Liver (tissue), 9 donors: ENCODE data around the gene TTC7B. TPM values are rescaled to one million over a fixed set of nuclear protein-coding genes. Genes with fewer than 3 reads are reported as not detected.

Source experiments
- DNase-seq: peaks from one replicate; pipeline ENCODE4 v3.0.0-alpha.2; 2017; ENCODE audit warnings: low spot score
- H3K27ac ChIP-seq, 2 donors: one replicate each; pipeline ENCODE4 v1.7.0; 2013; ENCODE audit warnings: inconsistent platforms in 2 of 2, low read length in 2 of 2, control low read depth in 1 of 2, low read depth in 1 of 2, mild to moderate bottlenecking in 1 of 2
- H3K27me3 ChIP-seq, 4 donors: one replicate each; pipeline versions ENCODE4 v1.6.1 to v1.7.0; 2013; ENCODE audit warnings: low read length in 3 of 4, inconsistent platforms in 1 of 4, mild to moderate bottlenecking in 1 of 4, moderate library complexity in 1 of 4; ENCODE audit not compliant: control insufficient read depth in 4 of 4, insufficient read depth in 4 of 4
- H3K36me3 ChIP-seq, 4 donors: one replicate each; pipeline versions ENCODE4 v1.6.1 to v1.7.0; 2013; ENCODE audit warnings: low read length in 3 of 4, mild to moderate bottlenecking in 3 of 4, low read depth in 1 of 4, moderate library complexity in 1 of 4; ENCODE audit not compliant: control insufficient read depth in 4 of 4, insufficient read depth in 3 of 4
- H3K4me1 ChIP-seq, 4 donors: one replicate each; pipeline versions ENCODE4 v1.6.1 to v1.7.0; 2013; ENCODE audit warnings: low read length in 3 of 4, mild to moderate bottlenecking in 3 of 4, moderate library complexity in 1 of 4; ENCODE audit not compliant: control insufficient read depth in 4 of 4, insufficient read depth in 4 of 4
- H3K4me3 ChIP-seq, 3 donors: one replicate each; pipeline versions ENCODE4 v1.6.1 to v1.7.0; 2013; ENCODE audit warnings: low read length in 3 of 3, control low read depth in 1 of 3, low read depth in 1 of 3, mild to moderate bottlenecking in 1 of 3
- H3K9ac ChIP-seq, 2 donors: one replicate each; pipeline ENCODE4 v1.7.0; 2013; ENCODE audit warnings: low read length in 2 of 2, mild to moderate bottlenecking in 2 of 2, moderate library complexity in 2 of 2, control low read depth in 1 of 2, low read depth in 1 of 2
- H3K9me3 ChIP-seq, 4 donors: one replicate each; pipeline versions ENCODE4 v1.6.1 to v1.7.0; 2013; ENCODE audit warnings: low read length in 3 of 4; ENCODE audit not compliant: control insufficient read depth in 4 of 4
- ATF3 ChIP-seq: IDR thresholded peaks from 2 replicates; pipeline ENCODE4 v1.6.1; 2016; ENCODE audit warnings: antibody characterized with exemption
- CTCF ChIP-seq: fragments of 150-350 bp; IDR thresholded peaks from 2 replicates; pipeline ENCODE4 v1.5.1; 2017; ENCODE audit warnings: improper control_type of control experiment, low read depth, low read length; ENCODE audit not compliant: missing input control
- FOXA1 ChIP-seq: IDR thresholded peaks from 2 replicates; pipeline ENCODE4 v1.6.1; 2016; ENCODE audit warnings: antibody characterized with exemption
- FOXA2 ChIP-seq: IDR thresholded peaks from 2 replicates; pipeline ENCODE4 v1.6.1; 2016; ENCODE audit warnings: antibody characterized with exemption
- GABPA ChIP-seq, 2 donors: IDR thresholded peaks in 1 of 2; conservative IDR thresholded peaks in 1 of 2; 2 replicates each; pipeline ENCODE4 v1.6.1; 2016; ENCODE audit warnings: antibody characterized with exemption in 2 of 2, mild to moderate bottlenecking in 1 of 2, moderate library complexity in 1 of 2
- NR2F2 ChIP-seq: IDR thresholded peaks from 2 replicates; pipeline ENCODE4 v1.6.1; 2016; ENCODE audit warnings: antibody characterized with exemption
- RAD21 ChIP-seq, 2 donors: IDR thresholded peaks; 2 replicates each; pipeline ENCODE4 v1.6.1; 2016; ENCODE audit warnings: antibody characterized with exemption in 2 of 2, mild to moderate bottlenecking in 2 of 2
- REST ChIP-seq: IDR thresholded peaks from 2 replicates; pipeline ENCODE4 v1.6.1; 2016; ENCODE audit warnings: antibody characterized with exemption, mild to moderate bottlenecking
- SP1 ChIP-seq: IDR thresholded peaks from 2 replicates; pipeline ENCODE4 v1.6.1; 2018; ENCODE audit warnings: antibody characterized with exemption, mild to moderate bottlenecking
- YY1 ChIP-seq: IDR thresholded peaks from 2 replicates; pipeline ENCODE4 v1.6.1; 2016; ENCODE audit warnings: antibody characterized with exemption, mild to moderate bottlenecking
- WGBS: extraction: QIAGEN DNeasy Blood & Tissue Kit; methylation state at CpG from one replicate; pipeline ENCODE4 v1.1.7; 2013; 5-methylcytosine and 5-hydroxymethylcytosine counted together
- polyA plus RNA-seq, 2 donors: library from polyadenylated mRNA; stranded (reverse) in 1 of 2; unstranded in 1 of 2; fragments of 200-250 nt in 1 of 2; fragments of >200 nt in 1 of 2; fragmentation: Nextera tagmentation in 1 of 2; extraction: Ambion mirVana in 1 of 2; gene quantifications; one replicate each; pipeline versions ENCODE4 v1.2.1 to v1.2.3, GENCODE V29; 2013 to 2015
- total RNA-seq, 2 donors: library from RNA; depleted of rRNA; stranded (reverse); fragments of >200 nt; gene quantifications; one replicate each; pipeline ENCODE4 v1.2.3, GENCODE V29; 2014
- donor health status: healthy.
- donor health status: healthy.
- donor health status: healthy.
- donor health status: healthy.
- donor health status: healthy.

Gene TTC7B
- total and polyA plus RNA-seq, 4 donors, result 9.1 to 31.0 (median 12.5) TPM

GRCh38 chr14:90556666-90557450, 259.4 kb downstream of the TTC7B start:
- TF ChIP-seq YY1 (no peak), FOXA1 (no peak), FOXA2 (no peak), CTCF (no peak), NR2F2 (no peak), ATF3 (no peak), RAD21 (IDR thresholded peaks at IDR 0.05) (no peak), GABPA (IDR thresholded peaks at IDR 0.05 in 1 of 2, conservative IDR thresholded peaks at IDR 0.05 in 1 of 2) (no peak), REST (no peak)
- H3K9me3 ChIP-seq, result no peaks in the 10 kb centered on the region
- H3K36me3 ChIP-seq, result peaks cover 0 to 4% (median 1%) of the 10 kb centered on the region in 4 donors
- H3K9ac ChIP-seq, result no peak overlapping the region
- no peak for DNase-seq
- no peak overlapping the region for H3K4me3 ChIP-seq
- H3K27ac ChIP-seq, result no peak overlapping the region
- no peaks in the 10 kb centered on the region for H3K27me3 ChIP-seq
- H3K4me1 ChIP-seq, result no peaks in the 10 kb centered on the region
- 93% methylated on average over 12 of the region's 12 CpGs for WGBS

- Histone ChIP-seq H3K9ac (no peak overlapping the region), H3K4me3 (no peak overlapping the region), H3K27ac (no peak overlapping the region), H3K4me1 (no peaks in the 10 kb centered on the region), H3K9me3 (no peaks in the 10 kb centered on the region), H3K27me3 (no peaks in the 10 kb centered on the region), H3K36me3 (peaks cover 0 to 4% (median 1%) of the 10 kb centered on the region in 4 donors)
- 61% methylated on average over 17 of the region's 17 CpGs for WGBS
- DNase-seq, result no peak
- no peak for TF ChIP-seq FOXA1
- no peak for TF ChIP-seq SP1
Measured at GRCh38 chr14:90556012-90556477, 260.2 kb downstream of the TTC7B start.
